A549 (cell line): ENCODE results near the gene PPP2R2C. TPM values are rescaled to one million over a fixed set of nuclear protein-coding genes. Genes with fewer than 3 reads are reported as not detected.

Experiments
- ATAC-seq, 2 experiments: fragments of 200-7000 bp in 1 of 2; fragments of >200 bp in 1 of 2; cut with Nextera tagmentation in 1 of 2; cut with Tn5 transposase in 1 of 2; 3 replicates each; pipeline versions ENCODE4 v1.8.0 to v1.9.1; 2018 to 2020; ENCODE audit warnings: mild to moderate bottlenecking in 1 of 2, moderate library complexity in 1 of 2
- CTCF ChIA-PET: fragments of 300-600 bp; sonication (Branson Sonifier 250); formaldehyde crosslinking; extraction: SDS; loops from one replicate; lab custom pipeline; 2021; ENCODE audit warnings: antibody characterized with exemption, inconsistent platforms; lab: Yijun Ruan, JAX
- POLR2A ChIA-PET: fragments of 350-600 bp; formaldehyde crosslinking; extraction: SDS; loops from one replicate; lab custom pipeline; 2021; ENCODE audit warnings: antibody characterized with exemption, inconsistent platforms; lab: Yijun Ruan, JAX
- DNase-seq, 2 experiments: peaks; one replicate each; pipeline versions ENCODE4 v3.0.0 to v3.0.0-alpha.2; 2011 to 2016; ENCODE audit warnings: low read depth in 1 of 2, low spot score in 1 of 2
- FAIRE-seq: peaks from 2 replicates; lab custom pipeline; 2011; peaks lifted over from hg19 to GRCh38; lab: Jason Lieb, UNC
- H3K27ac ChIP-seq, 2 experiments: fragments of >200 bp; sonication (Bioruptor Twin); formaldehyde crosslinking; 3 replicates each; pipeline ENCODE4 v1.5.1; 2016 to 2017
- H3K4me1 ChIP-seq: fragments of >200 bp; sonication (Bioruptor Twin); formaldehyde crosslinking; 3 replicates; pipeline ENCODE4 v1.6.1; 2016
- H3K4me2 ChIP-seq: fragments of >200 bp; sonication (Bioruptor Twin); formaldehyde crosslinking; 3 replicates; pipeline ENCODE4 v1.6.1; 2016
- H3K4me3 ChIP-seq: fragments of >200 bp; sonication (Bioruptor Twin); formaldehyde crosslinking; 3 replicates; pipeline ENCODE4 v1.5.1; 2016
- H3K9me3 ChIP-seq: fragments of >200 bp; sonication (Bioruptor Twin); formaldehyde crosslinking; 3 replicates; pipeline ENCODE4 v1.6.1; 2016
- BCL3 ChIP-seq: fragments of >200 bp; sonication (Bioruptor Twin); formaldehyde crosslinking; IDR thresholded peaks from 3 replicates; pipeline ENCODE4 v1.6.1; 2016
- CHD4 ChIP-seq: fragments of 200-600 bp; sonication (generic); IDR thresholded peaks from 2 replicates; pipeline ENCODE4 v1.6.1; 2016; ENCODE audit warnings: antibody characterized with exemption, mild to moderate bottlenecking, borderline replicate concordance
- E2F6 ChIP-seq: IDR thresholded peaks from 2 replicates; pipeline ENCODE4 v1.6.1; 2012; ENCODE audit warnings: low read depth, borderline replicate concordance
- EHF ChIP-seq: fragments of 250-450 bp; sonication (Bioruptor Pico); IDR thresholded peaks from 2 replicates; pipeline ENCODE4 v1.5.0; 2020; ENCODE audit warnings: mild to moderate bottlenecking
- ESRRA ChIP-seq: fragments of 150-350 bp; IDR thresholded peaks from 2 replicates; pipeline ENCODE4 v1.6.1; 2014; ENCODE audit warnings: mild to moderate bottlenecking, low read length, borderline replicate concordance
- GATA3 ChIP-seq: IDR thresholded peaks from 2 replicates; pipeline ENCODE4 v1.6.1; 2012; ENCODE audit warnings: borderline replicate concordance
- HDAC2 ChIP-seq: fragments of 200-600 bp; sonication (generic); IDR thresholded peaks from 2 replicates; pipeline ENCODE4 v1.6.1; 2016
- HES2 ChIP-seq: fragments of >200 bp; sonication (Bioruptor Twin); formaldehyde crosslinking; IDR thresholded peaks from 2 replicates; pipeline ENCODE4 v1.6.1; 2016
- HEYL ChIP-seq: fragments of 250-450 bp; sonication (Bioruptor Pico); IDR thresholded peaks from 2 replicates; pipeline ENCODE4 v1.8.0; 2021; ENCODE audit warnings: mild to moderate bottlenecking, moderate library complexity
- HOXA7 ChIP-seq: fragments of 250-450 bp; sonication (Bioruptor Pico); IDR thresholded peaks from 2 replicates; pipeline ENCODE4 v1.5.0; 2020; ENCODE audit warnings: mild to moderate bottlenecking, moderate library complexity
- HOXB13 ChIP-seq: fragments of 250-450 bp; sonication (Bioruptor Pico); IDR thresholded peaks from 2 replicates; pipeline ENCODE4 v1.5.0; 2020; ENCODE audit warnings: low read depth, mild to moderate bottlenecking, moderate library complexity
- JUNB ChIP-seq: fragments of >200 bp; sonication (Bioruptor Twin); formaldehyde crosslinking; IDR thresholded peaks from 2 replicates; pipeline ENCODE4 v1.6.1; 2016
- KDM1A ChIP-seq: fragments of 200-600 bp; sonication (generic); IDR thresholded peaks from 2 replicates; pipeline ENCODE4 v1.6.1; 2016; ENCODE audit warnings: low read depth, mild to moderate bottlenecking
- KDM5A ChIP-seq: fragments of 200-600 bp; sonication (generic); IDR thresholded peaks from 2 replicates; pipeline ENCODE4 v1.6.1; 2016; ENCODE audit warnings: antibody characterized with exemption, mild to moderate bottlenecking
- MYC ChIP-seq: IDR thresholded peaks from 2 replicates; pipeline ENCODE4 v1.6.1; 2012; ENCODE audit warnings: mild to moderate bottlenecking, inconsistent platforms, low read length, improper control_type of control experiment, borderline replicate concordance
- NPAS2 ChIP-seq: fragments of 250-450 bp; sonication (Bioruptor Pico); IDR thresholded peaks from 2 replicates; pipeline ENCODE4 v1.8.0; 2022; ENCODE audit warnings: mild to moderate bottlenecking, moderate library complexity, borderline replicate concordance
- PBX3 ChIP-seq: IDR thresholded peaks from 2 replicates; pipeline ENCODE4 v1.6.1; 2012
- POLR2AphosphoS2 ChIP-seq: conservative IDR thresholded peaks from 2 replicates; pipeline ENCODE4 v1.6.1; 2012; ENCODE audit warnings: low read length, improper control_type of control experiment, inconsistent platforms
- RAD21 ChIP-seq, 2 experiments: fragments of >200 bp in 1 of 2; sonication (Bioruptor Twin) in 1 of 2; formaldehyde crosslinking in 1 of 2; IDR thresholded peaks in 1 of 2; conservative IDR thresholded peaks in 1 of 2; 2 replicates in 1 of 2; 3 replicates in 1 of 2; pipeline ENCODE4 v1.6.1; 2012 to 2018; ENCODE audit warnings: inconsistent platforms in 1 of 2
- ZSCAN20 ChIP-seq: fragments of 250-450 bp; sonication (Bioruptor Pico); IDR thresholded peaks from 2 replicates; pipeline ENCODE4 v1.8.0; 2022; ENCODE audit warnings: mild to moderate bottlenecking, moderate library complexity
- WGBS: methylation state at CpG from one replicate; pipeline ENCODE4 v1.1.6; 2017; ENCODE audit errors: missing lambda C conversion rate; 5-methylcytosine and 5-hydroxymethylcytosine counted together
- polyA plus RNA-seq, 4 experiments: library from polyadenylated mRNA; depleted of rRNA in 3 of 4; stranded (reverse); fragments of >200 nt; fragmentation: RNase III in 1 of 4; extraction: RNeasy Plus Mini Kit Qiagen cat#74134 plus additional on column Dnase treatment in 1 of 4; gene quantifications; 2 replicates in 3 of 4; 3 replicates in 1 of 4; pipeline ENCODE4 v1.2.3, GENCODE V29; 2011 to 2017

PPP2R2C gene
- polyA plus RNA-seq, 2 of the 4 experiments (the other 2 are of a cell fraction): 23.9 to 29.4 TPM

GRCh38 chr4:6453688-6453990 is 18.8 kb downstream of the PPP2R2C start:
- 82% methylated on average over 7 of the region's 8 CpGs for WGBS
- no peak overlapping the region for H3K4me2 ChIP-seq
- DNase-seq (no peak), ATAC-seq (no peak), FAIRE-seq (no peak)
- ChIA-PET POLR2A (interaction anchor here (0.6 kb wide), 1 partner anchor 168 kb away, joined by 3 read pairs; no protein-coding TSS in a partner anchor), CTCF (no interaction called here)
- no peaks in the 10 kb centered on the region for H3K4me1 ChIP-seq
- TF ChIP-seq NPAS2 (CRISPR knock-in tag) (no peak), GATA3 (no peak)
- no peaks in the 10 kb centered on the region for H3K9me3 ChIP-seq
- H3K4me3 ChIP-seq: no peak overlapping the region
- H3K27ac ChIP-seq: no peak overlapping the region

- no peak for FAIRE-seq
- no peak for DNase-seq
- ATAC-seq: no peak; a peak in 1 of 6 replicates
- 89% methylated on average over 9 of the region's 20 CpGs for WGBS
- no peak overlapping the region for H3K27ac ChIP-seq
- no peaks in the 10 kb centered on the region for H3K9me3 ChIP-seq
- H3K4me1 ChIP-seq: no peaks in the 10 kb centered on the region
- ChIA-PET CTCF (interaction anchor here (1.5 kb wide), 1 partner anchor 17 kb away, joined by 4 read pairs; no protein-coding TSS in a partner anchor), POLR2A (no interaction called here)
- H3K4me3 ChIP-seq: no peak overlapping the region
- H3K4me2 ChIP-seq: no peak overlapping the region
- TF ChIP-seq KDM5A (no peak), CHD4 (no peak), JUNB (no peak), RAD21 (conservative IDR thresholded peaks at IDR 0.05 in 1 of 2, IDR thresholded peaks at IDR 0.05 in 1 of 2) (no peak)
These were observed 19.3 kb downstream of the PPP2R2C start for GRCh38 chr4:6452897-6453687.

GRCh38 chr4:6452116-6452896 is 20.1 kb downstream of the PPP2R2C start:
- Histone ChIP-seq H3K9me3 (no peaks in the 10 kb centered on the region), H3K4me3 (no peak overlapping the region), H3K27ac (no peak overlapping the region), H3K4me2 (no peak overlapping the region), H3K4me1 (no peaks in the 10 kb centered on the region)
- ChIA-PET CTCF (interaction anchor here (1.5 kb wide), 1 partner anchor 18 kb away, joined by 4 read pairs; no protein-coding TSS in a partner anchor), POLR2A (no interaction called here)
- 94% methylated on average over 9 of the region's 11 CpGs for WGBS
- ATAC-seq: no peak
- no peak for DNase-seq
- TF ChIP-seq PBX3 (no peak), ZSCAN20 (no peak), HOXA7 (CRISPR knock-in tag) (no peak), HOXB13 (CRISPR knock-in tag) (no peak), E2F6 (no peak), MYC (no peak), EHF (CRISPR knock-in tag) (no peak), HES2 (no peak), KDM1A (no peak), HDAC2 (no peak), HEYL (no peak), ESRRA (no peak), BCL3 (no peak), POLR2AphosphoS2 (no peak)
- FAIRE-seq: no peak
